ENCODE results near the gene CAAP1.
A peak's percentile ranks its signal among the peaks of the same experiment; 100 is the strongest.

- TF ChIP-seq CTCF (IDR thresholded peaks at IDR 0.05; ENCODE audit: low read length): peak; percentile 57
- no peak for TF ChIP-seq EZH2 (optimal IDR thresholded peaks at IDR 0.05; ENCODE audit: low read depth, low read length)
- TF ChIP-seq EZH2phosphoT487 (IDR thresholded peaks at IDR 0.05; ENCODE audit: low read length): no peak
These were observed 36.1 kb downstream of the CAAP1 start for GRCh38 chr9:26856413-26857032.
